H9 (cell line): Measurements from ENCODE around the gene PVALB. TPM values are rescaled to one million over a fixed set of nuclear protein-coding genes. Genes with fewer than 3 reads are reported as not detected.
A peak's percentile ranks its signal among the peaks of the same experiment; 100 is the strongest.

ENCODE experiments used
- DNase-seq: peaks from one replicate; pipeline ENCODE4 v3.0.0-alpha.2; 2017
- H2AFZ ChIP-seq: one replicate; pipeline ENCODE4 v1.6.1; 2013; ENCODE audit warnings: mild to moderate bottlenecking, low read length, control low read depth, moderate library complexity
- H2AK5ac ChIP-seq: 2 replicates; pipeline ENCODE4 v1.6.1; 2013; ENCODE audit warnings: low read length, control low read depth, mixed read lengths; ENCODE audit not compliant: insufficient read length
- H2BK120ac ChIP-seq: one replicate; pipeline ENCODE4 v1.6.1; 2013; ENCODE audit warnings: low read depth, mild to moderate bottlenecking, low read length, control low read depth, inconsistent platforms; ENCODE audit not compliant: poor library complexity, severe bottlenecking
- H2BK12ac ChIP-seq: 2 replicates; pipeline ENCODE4 v1.6.1; 2013; ENCODE audit warnings: low read length, control low read depth, mixed read lengths, low read depth; ENCODE audit not compliant: insufficient read length
- H2BK15ac ChIP-seq: 2 replicates; pipeline ENCODE4 v1.6.1; 2013; ENCODE audit warnings: low read depth, low read length, control low read depth
- H2BK20ac ChIP-seq: one replicate; pipeline ENCODE4 v1.6.1; 2013; ENCODE audit warnings: low read depth, mild to moderate bottlenecking, low read length, control low read depth, inconsistent platforms; ENCODE audit not compliant: poor library complexity, severe bottlenecking
- H2BK5ac ChIP-seq: 2 replicates; pipeline ENCODE4 v1.6.1; 2013; ENCODE audit warnings: low read length, control low read depth, mixed read lengths; ENCODE audit not compliant: insufficient read length
- H3K14ac ChIP-seq: 2 replicates; pipeline ENCODE4 v1.6.1; 2013; ENCODE audit warnings: low read length, control low read depth; ENCODE audit not compliant: insufficient read depth
- H3K18ac ChIP-seq: 2 replicates; pipeline ENCODE4 v1.6.1; 2013; ENCODE audit warnings: low read depth, mild to moderate bottlenecking, mixed read lengths, low read length, control low read depth; ENCODE audit not compliant: insufficient read length
- H3K23ac ChIP-seq: 2 replicates; pipeline ENCODE4 v1.6.1; 2013; ENCODE audit warnings: low read length, control low read depth, mixed read lengths, low read depth; ENCODE audit not compliant: insufficient read length
- H3K23me2 ChIP-seq: 2 replicates; pipeline ENCODE4 v1.6.1; 2013; ENCODE audit warnings: low read depth, mild to moderate bottlenecking, mixed read lengths, low read length, control low read depth; ENCODE audit not compliant: insufficient read length, poor library complexity, severe bottlenecking
- H3K27ac ChIP-seq: 2 replicates; pipeline ENCODE4 v1.5.1; 2013; ENCODE audit warnings: low read length, control low read depth, mixed read lengths, low read depth; ENCODE audit not compliant: insufficient read length
- H3K27me3 ChIP-seq: 2 replicates; pipeline ENCODE4 v1.6.1; 2013; ENCODE audit warnings: low read length, control low read depth, inconsistent platforms; ENCODE audit not compliant: insufficient read depth
- H3K4ac ChIP-seq: 2 replicates; pipeline ENCODE4 v1.6.1; 2013; ENCODE audit warnings: low read depth, mild to moderate bottlenecking, control low read depth, inconsistent platforms, low read length, moderate library complexity
- H3K4me1 ChIP-seq: 2 replicates; pipeline ENCODE4 v1.6.1; 2013; ENCODE audit warnings: low read length, control low read depth, inconsistent platforms; ENCODE audit not compliant: insufficient read depth
- H3K4me2 ChIP-seq: 2 replicates; pipeline ENCODE4 v1.6.1; 2013; ENCODE audit warnings: low read length, control low read depth, mixed read lengths; ENCODE audit not compliant: insufficient read length, insufficient read depth
- H3K56ac ChIP-seq: 2 replicates; pipeline ENCODE4 v1.6.1; 2013; ENCODE audit warnings: low read depth, mild to moderate bottlenecking, mixed read lengths, low read length, control low read depth; ENCODE audit not compliant: insufficient read length
- H3K79me1 ChIP-seq: 2 replicates; pipeline ENCODE4 v1.6.1; 2013; ENCODE audit warnings: low read depth, mild to moderate bottlenecking, moderate library complexity, low read length, control low read depth, inconsistent platforms; ENCODE audit not compliant: insufficient read depth, poor library complexity, severe bottlenecking
- H3K79me2 ChIP-seq: 2 replicates; pipeline ENCODE4 v1.6.1; 2013; ENCODE audit warnings: low read length, control low read depth, inconsistent platforms; ENCODE audit not compliant: insufficient read depth
- H3K9ac ChIP-seq: 2 replicates; pipeline ENCODE4 v1.6.1; 2013; ENCODE audit warnings: low read length, control low read depth, mixed read lengths; ENCODE audit not compliant: insufficient read length; ENCODE audit errors: extremely low read depth
- H3K9me3 ChIP-seq: one replicate; pipeline ENCODE4 v1.6.1; 2013; ENCODE audit warnings: low read depth, low read length, inconsistent platforms; ENCODE audit not compliant: control insufficient read depth
- H3T11ph ChIP-seq: one replicate; pipeline ENCODE4 v1.6.1; 2013; ENCODE audit warnings: mild to moderate bottlenecking, low read length, control low read depth, inconsistent platforms
- H4K20me1 ChIP-seq: one replicate; pipeline ENCODE4 v1.6.1; 2013; ENCODE audit not compliant: control insufficient read depth, insufficient read length, insufficient read depth
- H4K5ac ChIP-seq: 2 replicates; pipeline ENCODE4 v1.6.1; 2013; ENCODE audit warnings: low read depth, mild to moderate bottlenecking, mixed read lengths, low read length, control low read depth; ENCODE audit not compliant: insufficient read length
- H4K8ac ChIP-seq: replicated peaks from 2 replicates; pipeline ENCODE4 v1.6.1; 2013; ENCODE audit warnings: low read length, control low read depth, mixed read lengths, low read depth; ENCODE audit not compliant: insufficient read length
- H4K91ac ChIP-seq: 2 replicates; pipeline ENCODE4 v1.6.1; 2013; ENCODE audit warnings: low read depth, mild to moderate bottlenecking, moderate library complexity, mixed read lengths, low read length, control low read depth; ENCODE audit not compliant: insufficient read length
- H3K27ac Mint-ChIP-seq, 3 experiments: 2 replicates in 2 of 3; 3 replicates in 1 of 3; pipeline ENCODE4 v1.8.0; 2020 to 2021; ENCODE audit warnings: mixed read lengths in 3 of 3, mild to moderate bottlenecking in 1 of 3, moderate library complexity in 1 of 3
- H3K27me3 Mint-ChIP-seq: 2 replicates; pipeline ENCODE4 v1.8.0; 2021; ENCODE audit warnings: low read depth, mild to moderate bottlenecking, moderate library complexity, mixed read lengths
- H3K36me3 Mint-ChIP-seq, 3 experiments: 2 replicates in 2 of 3; 3 replicates in 1 of 3; pipeline ENCODE4 v1.8.0; 2020 to 2021; ENCODE audit warnings: low read depth in 3 of 3, mixed read lengths in 3 of 3; ENCODE audit not compliant: insufficient read depth in 1 of 3
- H3K4me1 Mint-ChIP-seq, 2 experiments: 2 replicates each; pipeline ENCODE4 v1.8.0; 2020; ENCODE audit warnings: mixed read lengths in 2 of 2
- H3K4me3 Mint-ChIP-seq, 2 experiments: 2 replicates in 1 of 2; 3 replicates in 1 of 2; pipeline ENCODE4 v1.8.0; 2020 to 2021; ENCODE audit warnings: mild to moderate bottlenecking in 2 of 2, mixed read lengths in 2 of 2, moderate library complexity in 1 of 2
- H3K9me3 Mint-ChIP-seq, 2 experiments: 2 replicates in 1 of 2; 3 replicates in 1 of 2; pipeline ENCODE4 v1.8.0; 2020; ENCODE audit warnings: mild to moderate bottlenecking in 2 of 2, mixed read lengths in 2 of 2, moderate library complexity in 1 of 2
- WGBS: extraction: QIAGEN DNeasy Blood & Tissue Kit; methylation state at CpG from one replicate; pipeline ENCODE4 v1.1.7; 2013; ENCODE audit warnings: missing lambda C conversion rate, low lambda C conversion rate, mixed read lengths; ENCODE audit not compliant: insufficient read length; ENCODE audit errors: extremely low coverage; 5-methylcytosine and 5-hydroxymethylcytosine counted together
- total RNA-seq: library from RNA; stranded (reverse); gene quantifications from 2 replicates; pipeline ENCODE4 v1.2.1, GENCODE V29; 2021
- TF ChIP-seq, protein P1 (sequence below): fragments of 200-600 bp; sonication (generic); conservative IDR thresholded peaks from 3 replicates; pipeline ENCODE4 v1.8.0; 2021; ENCODE audit warnings: antibody characterized with exemption, mild to moderate bottlenecking

PVALB gene
- total RNA-seq, 1 experiment from 2014 or later = 2.7 TPM

DNA sequence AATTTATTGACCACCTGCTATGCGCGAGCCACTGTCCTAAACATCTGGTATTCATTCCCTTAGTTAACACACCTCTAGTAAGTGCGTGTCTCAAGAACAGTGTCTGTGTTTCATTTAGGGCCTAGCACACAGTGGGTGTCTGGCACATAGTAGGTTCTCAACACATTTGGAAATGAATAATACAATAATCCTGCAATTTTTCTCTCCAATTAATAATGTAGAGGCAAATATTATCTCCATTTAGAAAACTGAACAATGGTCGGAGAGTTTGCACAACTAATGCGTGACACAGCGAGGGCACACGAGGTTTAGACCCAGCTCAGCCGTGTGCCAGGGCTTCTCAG is 39.9 kb upstream of the PVALB start:
- Histone ChIP-seq H4K20me1 (no peaks in the 10 kb centered on the region), H3K27ac (no peak overlapping the region), H3K4ac (no peak overlapping the region), H2BK5ac (no peak overlapping the region), H2BK12ac (no peak overlapping the region), H3K23me2 (no peaks in the 10 kb centered on the region), H4K8ac (no peak overlapping the region), H3T11ph (no peak overlapping the region), H3K14ac (no peak overlapping the region), H4K5ac (no peak overlapping the region), H2BK15ac (no peak overlapping the region), H3K9ac (no peak overlapping the region), H2BK120ac (no peak overlapping the region), H3K23ac (no peak overlapping the region), H2AK5ac (no peak overlapping the region), H2AFZ (no peak overlapping the region), H3K79me1 (no peaks in the 10 kb centered on the region), H3K9me3 (no peaks in the 10 kb centered on the region), H2BK20ac (no peak overlapping the region), H3K56ac (no peak overlapping the region), H3K27me3 (no peaks in the 10 kb centered on the region; the same call in 1 of the 2 replicates), H3K18ac (no peak overlapping the region), H4K91ac (no peak overlapping the region), H3K4me2 (peak overlapping the region; percentile 34), H3K79me2 (no peaks in the 10 kb centered on the region), H3K4me1 (no peaks in the 10 kb centered on the region; the same call in 1 of the 2 replicates)
- Mint-ChIP-seq H3K9me3 (peaks cover 4% of the 10 kb centered on the region in 2 experiments; a peak in 2 of 5 replicates), H3K4me1 (peaks cover 4 to 8% of the 10 kb centered on the region in 2 experiments; a peak in 3 of 4 replicates), H3K27ac (no peak overlapping the region), H3K4me3 (no peak overlapping the region), H3K36me3 (peaks cover 2 to 6% (median 5%) of the 10 kb centered on the region in 3 experiments; a peak in 3 of 7 replicates), H3K27me3 (peaks cover 43% of the 10 kb centered on the region)
- DNase-seq = no peak
- WGBS = no CpG with 5 or more reads among the region's 8 CpGs
- TF ChIP-seq, protein P1, sequence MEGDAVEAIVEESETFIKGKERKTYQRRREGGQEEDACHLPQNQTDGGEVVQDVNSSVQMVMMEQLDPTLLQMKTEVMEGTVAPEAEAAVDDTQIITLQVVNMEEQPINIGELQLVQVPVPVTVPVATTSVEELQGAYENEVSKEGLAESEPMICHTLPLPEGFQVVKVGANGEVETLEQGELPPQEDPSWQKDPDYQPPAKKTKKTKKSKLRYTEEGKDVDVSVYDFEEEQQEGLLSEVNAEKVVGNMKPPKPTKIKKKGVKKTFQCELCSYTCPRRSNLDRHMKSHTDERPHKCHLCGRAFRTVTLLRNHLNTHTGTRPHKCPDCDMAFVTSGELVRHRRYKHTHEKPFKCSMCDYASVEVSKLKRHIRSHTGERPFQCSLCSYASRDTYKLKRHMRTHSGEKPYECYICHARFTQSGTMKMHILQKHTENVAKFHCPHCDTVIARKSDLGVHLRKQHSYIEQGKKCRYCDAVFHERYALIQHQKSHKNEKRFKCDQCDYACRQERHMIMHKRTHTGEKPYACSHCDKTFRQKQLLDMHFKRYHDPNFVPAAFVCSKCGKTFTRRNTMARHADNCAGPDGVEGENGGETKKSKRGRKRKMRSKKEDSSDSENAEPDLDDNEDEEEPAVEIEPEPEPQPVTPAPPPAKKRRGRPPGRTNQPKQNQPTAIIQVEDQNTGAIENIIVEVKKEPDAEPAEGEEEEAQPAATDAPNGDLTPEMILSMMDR = no peak
